ENCODE measurements around the gene PDZD4.

Gene PDZD4

GRCh38 chrX:153870791-153871360 lies 40.5 kb upstream of the PDZD4 start:
- no peak overlapping the region for H3K27ac ChIP-seq
- TF ChIP-seq, protein P1, sequence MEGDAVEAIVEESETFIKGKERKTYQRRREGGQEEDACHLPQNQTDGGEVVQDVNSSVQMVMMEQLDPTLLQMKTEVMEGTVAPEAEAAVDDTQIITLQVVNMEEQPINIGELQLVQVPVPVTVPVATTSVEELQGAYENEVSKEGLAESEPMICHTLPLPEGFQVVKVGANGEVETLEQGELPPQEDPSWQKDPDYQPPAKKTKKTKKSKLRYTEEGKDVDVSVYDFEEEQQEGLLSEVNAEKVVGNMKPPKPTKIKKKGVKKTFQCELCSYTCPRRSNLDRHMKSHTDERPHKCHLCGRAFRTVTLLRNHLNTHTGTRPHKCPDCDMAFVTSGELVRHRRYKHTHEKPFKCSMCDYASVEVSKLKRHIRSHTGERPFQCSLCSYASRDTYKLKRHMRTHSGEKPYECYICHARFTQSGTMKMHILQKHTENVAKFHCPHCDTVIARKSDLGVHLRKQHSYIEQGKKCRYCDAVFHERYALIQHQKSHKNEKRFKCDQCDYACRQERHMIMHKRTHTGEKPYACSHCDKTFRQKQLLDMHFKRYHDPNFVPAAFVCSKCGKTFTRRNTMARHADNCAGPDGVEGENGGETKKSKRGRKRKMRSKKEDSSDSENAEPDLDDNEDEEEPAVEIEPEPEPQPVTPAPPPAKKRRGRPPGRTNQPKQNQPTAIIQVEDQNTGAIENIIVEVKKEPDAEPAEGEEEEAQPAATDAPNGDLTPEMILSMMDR (conservative IDR thresholded peaks at IDR 0.05) = no peak

DNA sequence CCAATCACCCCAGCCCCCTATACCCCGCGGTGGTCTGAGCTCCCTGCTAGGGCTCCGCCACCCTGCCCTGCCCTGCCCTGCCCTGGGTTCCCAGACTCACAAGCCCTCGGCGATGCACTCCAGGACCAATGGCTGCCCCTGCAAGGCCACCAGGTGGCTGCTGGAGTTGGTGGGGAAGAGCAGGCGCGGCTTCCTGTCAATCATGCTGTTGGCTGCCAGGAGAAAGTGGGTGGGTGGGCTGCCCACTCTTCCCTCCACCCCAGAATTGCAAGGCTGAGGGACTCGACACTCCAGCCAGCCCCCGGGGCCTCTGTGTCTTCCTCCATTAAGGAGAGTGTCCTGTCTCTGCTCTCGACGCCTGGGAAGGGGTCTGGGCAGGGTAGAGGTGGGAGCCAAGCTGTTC lies 39.9 kb upstream of the PDZD4 start:
- H3K27ac ChIP-seq = no peak overlapping the region
- TF ChIP-seq, protein P1 (conservative IDR thresholded peaks at IDR 0.05) = no peak

DNA sequence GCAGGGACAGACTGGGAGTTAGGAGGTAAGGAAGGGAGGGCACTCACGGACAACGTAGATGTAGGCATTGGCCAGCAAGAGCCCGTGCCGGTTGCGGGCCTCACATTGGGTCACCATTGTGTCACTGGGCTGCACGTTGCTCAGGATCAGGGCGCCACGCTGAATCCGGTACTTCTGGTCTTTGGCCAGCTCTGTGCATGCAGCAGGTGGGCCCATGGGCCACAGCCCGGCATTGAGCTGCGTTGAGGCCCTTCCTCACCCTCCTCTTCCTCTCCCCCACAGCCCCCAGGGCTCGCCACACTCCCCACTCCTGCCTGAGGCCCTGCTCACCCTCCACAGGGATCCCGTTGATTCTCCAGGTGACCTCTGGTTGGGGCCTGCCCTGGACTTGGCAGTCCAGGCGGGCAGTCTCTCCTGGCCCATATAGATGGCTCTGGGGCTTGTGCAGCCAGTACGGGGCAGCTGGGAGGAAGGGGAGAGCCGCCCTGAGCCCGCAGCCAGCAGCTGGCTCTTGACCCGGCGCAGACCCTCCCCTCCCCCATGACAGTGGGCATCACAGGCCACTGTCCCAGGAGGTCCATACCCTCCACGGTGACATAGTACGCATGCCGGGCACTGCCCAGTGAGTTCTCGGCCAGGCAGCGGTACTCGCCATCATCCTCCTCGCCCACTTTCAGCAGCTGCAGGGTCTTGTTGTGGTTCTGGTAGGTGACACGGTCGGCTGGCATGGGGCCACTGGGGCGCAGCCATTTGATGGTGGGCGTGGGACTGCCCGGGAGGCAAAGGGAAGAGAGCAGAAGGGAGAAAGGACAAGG lies 39.3 kb upstream of the PDZD4 start:
- no peak overlapping the region for H3K27ac ChIP-seq
- TF ChIP-seq, protein P1 (conservative IDR thresholded peaks at IDR 0.05) = no peak

DNA sequence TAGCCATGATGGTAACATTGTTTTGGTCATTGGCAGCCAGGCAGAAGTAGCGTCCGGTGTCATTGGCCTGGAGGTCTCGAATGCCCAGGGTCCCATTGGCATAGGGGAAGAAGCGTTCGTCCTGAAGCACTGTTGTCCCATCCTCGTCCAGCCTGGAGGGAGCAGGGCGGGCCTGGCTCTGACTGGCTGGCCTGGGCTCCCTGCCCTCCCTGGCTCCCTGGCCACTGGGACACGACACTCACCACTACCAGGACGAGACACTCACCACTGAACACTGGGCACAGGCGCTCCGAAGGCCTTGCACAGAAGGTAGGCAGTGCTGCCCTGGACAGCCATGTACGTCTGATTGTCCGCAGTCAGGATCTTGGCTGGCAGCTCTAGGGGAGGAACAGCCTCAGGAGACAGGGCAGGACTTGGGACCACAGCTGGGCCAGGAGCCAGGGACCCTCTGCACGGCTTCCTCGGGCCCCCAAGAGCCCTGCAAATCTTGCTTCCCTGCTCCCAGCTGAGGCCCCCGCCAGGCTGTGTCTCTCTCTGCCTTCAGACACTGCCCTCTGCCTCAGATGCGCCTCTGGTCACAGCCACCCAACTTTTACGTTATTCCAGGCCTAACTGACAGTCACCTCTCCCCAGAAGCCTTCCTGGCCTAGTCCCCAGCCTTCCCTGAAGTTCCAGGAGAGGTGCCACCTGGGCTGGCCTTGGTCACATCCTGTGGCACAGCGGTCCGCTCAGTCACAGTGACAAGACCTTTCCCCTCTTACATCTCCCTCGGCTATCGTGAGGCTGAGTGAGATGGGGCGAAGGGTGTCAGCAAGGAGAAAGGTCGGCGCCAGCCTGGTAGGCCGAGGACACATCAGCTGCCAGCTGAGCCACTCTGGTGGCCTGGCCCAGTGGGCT lies 38.5 kb upstream of the PDZD4 start:
- TF ChIP-seq, protein P1 (conservative IDR thresholded peaks at IDR 0.05) = no peak
- H3K27ac ChIP-seq = no peak overlapping the region

DNA sequence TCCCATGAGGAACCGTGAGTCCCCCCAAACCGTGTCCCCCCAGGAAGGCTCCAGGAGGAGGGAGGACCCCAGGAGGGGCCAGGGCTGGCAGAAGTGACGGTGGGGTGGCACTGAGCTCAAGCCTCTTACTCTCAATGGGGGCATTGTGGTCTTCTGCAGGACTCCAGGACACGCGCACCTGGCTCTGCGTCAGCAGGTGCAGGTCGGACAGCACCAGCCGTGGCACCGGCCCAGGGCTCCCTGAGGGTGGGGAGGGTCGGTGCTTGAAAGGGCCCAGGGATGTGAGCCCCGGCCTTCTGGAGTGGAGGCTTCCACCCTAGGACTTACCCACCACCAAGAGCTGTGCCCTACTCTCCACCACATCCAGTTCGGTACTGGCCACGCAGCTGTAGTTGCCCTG lies 37.3 kb upstream of the PDZD4 start:
- no peak overlapping the region for H3K27ac ChIP-seq
- TF ChIP-seq, protein P1 (conservative IDR thresholded peaks at IDR 0.05) = no peak

GRCh38 chrX:153867139-153867538 lies 36.8 kb upstream of the PDZD4 start:
- H3K27ac ChIP-seq = no peak overlapping the region
- TF ChIP-seq, protein P1 (conservative IDR thresholded peaks at IDR 0.05) = no peak

Data from VCaP (cell line).